GM12892 (cell line): ENCODE data around the gene GRHPR.

Experiments
- POLR2A ChIP-seq: IDR thresholded peaks from 2 replicates; pipeline ENCODE4 v1.6.1; 2011; ENCODE audit warnings: low read depth, low read length, control low read depth
- TAF1 ChIP-seq: IDR thresholded peaks from 2 replicates; pipeline ENCODE4 v1.6.1; 2011; ENCODE audit warnings: low read depth, mild to moderate bottlenecking, control low read depth, low read length, borderline replicate concordance

GRCh38 chr9:37428345-37428744, 5.8 kb downstream of the GRHPR start:
- no peak for TF ChIP-seq TAF1
- no peak for TF ChIP-seq POLR2A
